ENCODE measurements around the gene VDR.

- TF ChIP-seq CTCF (optimal IDR thresholded peaks at IDR 0.05 in 1 of 3, IDR thresholded peaks at IDR 0.05 in 1 of 3, conservative IDR thresholded peaks at IDR 0.05 in 1 of 3; ENCODE audit: extremely low read depth in 1 of 3, insufficient read depth in 2 of 3, low read length in 3 of 3) (no peak), EZH2 (IDR thresholded peaks at IDR 0.05; ENCODE audit: low read length) (no peak)
Measured at GRCh38 chr12:47882781-47883546, 21.8 kb downstream of the VDR start.
